Stimulated activated naive CD8-positive, alpha-beta T cell treated with anti-CD3 and anti-CD28 coated beads, Interleukin-15, Interleukin-2, amounts not matched to agents 100 U/mL and 50 U/mL, for 24 hours (primary cell): ENCODE results near the gene DHX38.

Experiments
- ATAC-seq: fragments of 150-1000 bp; cut with Tn5 transposase; one replicate; pipeline ENCODE4 v1.10.0; 2021
- DNase-seq: peaks from one replicate; pipeline ENCODE4 v3.0.0; 2021

The DHX38 gene

DNA sequence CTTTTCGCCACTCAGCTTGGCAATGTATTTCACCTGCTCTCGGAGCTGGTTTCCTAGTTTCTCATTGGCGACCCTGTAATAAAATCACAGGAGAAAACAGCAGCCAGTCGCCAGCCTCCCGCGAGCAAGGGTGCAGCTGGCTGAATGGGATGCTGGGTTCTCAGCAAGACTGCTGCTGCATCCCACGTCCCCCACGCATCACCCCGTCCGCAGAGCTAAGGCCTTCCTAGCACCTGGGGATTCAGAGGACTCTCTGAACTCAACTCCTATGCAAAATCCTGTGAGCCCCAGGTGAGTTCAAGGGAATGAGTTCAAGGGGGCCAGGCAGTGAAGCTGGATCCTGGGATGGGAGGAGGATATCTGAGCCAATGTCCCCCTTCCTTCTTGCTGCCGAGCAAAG lies 29.3 kb downstream of the DHX38 start:
- no peak for DNase-seq
- ATAC-seq, result no peak

DNA sequence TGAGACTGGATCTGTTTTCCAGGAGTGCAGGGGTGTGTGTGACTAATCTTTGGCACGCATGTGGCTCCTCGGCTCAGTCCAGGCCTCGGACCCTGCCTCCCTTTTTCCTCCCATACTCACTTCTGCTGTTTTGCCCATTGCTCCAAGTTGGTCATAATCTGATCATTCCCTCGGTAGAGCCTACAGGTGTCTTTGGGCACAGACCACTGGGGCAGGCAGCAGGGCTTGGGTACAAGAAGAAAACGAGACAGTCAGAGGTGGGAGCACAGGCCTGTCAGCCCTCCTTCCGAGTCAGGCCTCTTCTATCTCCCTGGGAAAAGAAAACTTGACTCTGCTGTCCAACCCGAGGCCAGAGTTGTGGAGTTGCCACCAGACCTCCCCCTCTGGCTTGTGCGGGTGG lies 29.8 kb downstream of the DHX38 start:
- ATAC-seq (no peak), DNase-seq (no peak)

DNA sequence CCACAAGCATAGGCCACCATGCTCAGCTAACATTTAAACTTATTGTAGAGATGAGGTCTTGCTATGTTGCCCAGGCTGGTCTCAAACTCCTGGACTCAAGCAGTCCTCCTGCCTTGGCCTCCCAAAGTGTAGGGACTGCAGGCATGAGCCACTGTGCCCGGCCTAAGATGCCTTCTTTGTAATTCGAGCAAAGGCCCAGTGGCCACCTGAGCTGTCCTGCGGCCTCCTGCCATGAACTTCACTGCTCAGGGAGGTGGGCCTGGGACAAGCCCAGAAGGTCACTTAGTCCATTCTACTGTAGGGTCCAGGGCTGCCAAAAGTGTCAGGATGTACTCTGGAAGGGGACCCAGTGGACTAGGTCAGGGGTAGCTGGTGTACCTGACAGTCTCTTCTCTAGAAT lies 30.5 kb downstream of the DHX38 start:
- DNase-seq (no peak), ATAC-seq (no peak)

DNA sequence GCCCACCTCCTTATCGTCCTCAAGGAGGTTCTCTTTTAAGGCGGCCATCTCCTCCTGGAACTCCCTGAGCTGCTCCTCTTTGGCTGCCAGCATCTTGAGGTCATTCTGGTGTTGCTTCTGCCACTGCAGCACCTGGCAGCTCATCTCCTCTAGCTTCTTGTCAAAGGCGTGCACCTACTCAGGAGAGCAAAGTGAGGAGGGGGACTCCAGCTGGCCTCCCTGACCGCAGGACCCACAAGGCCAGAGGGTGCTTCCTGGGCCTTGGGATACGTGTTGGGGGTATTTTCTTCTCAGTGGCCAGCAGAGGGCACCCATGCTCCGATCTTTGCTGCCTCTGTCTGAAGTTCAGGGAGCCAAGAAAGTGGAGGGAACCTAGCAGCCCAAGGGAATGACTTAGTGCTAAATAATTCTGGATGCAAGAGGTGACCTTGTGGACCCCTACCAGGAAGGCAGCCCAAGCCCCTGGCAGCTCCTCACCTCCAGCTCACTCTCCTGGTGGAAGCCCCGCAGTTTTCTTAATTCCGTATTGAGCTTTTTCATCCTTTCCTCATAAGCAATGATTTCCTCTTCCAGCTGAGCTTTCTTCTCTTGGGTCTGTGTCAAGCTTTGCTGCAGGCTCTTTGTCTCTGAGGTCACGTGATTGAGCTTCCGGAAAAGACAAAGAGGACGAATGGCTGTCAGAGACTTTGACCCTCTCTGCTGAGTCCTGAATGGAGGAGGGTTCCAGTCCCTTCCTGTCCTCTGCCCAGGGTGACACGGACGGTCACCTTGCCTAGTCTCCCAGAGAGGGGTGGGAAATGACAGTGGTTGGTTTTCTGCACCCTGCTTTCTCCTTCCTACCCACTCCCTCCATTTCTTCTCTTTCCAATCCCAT lies 31.4 kb downstream of the DHX38 start:
- ATAC-seq (no peak), DNase-seq (peak; percentile 75)

DNA sequence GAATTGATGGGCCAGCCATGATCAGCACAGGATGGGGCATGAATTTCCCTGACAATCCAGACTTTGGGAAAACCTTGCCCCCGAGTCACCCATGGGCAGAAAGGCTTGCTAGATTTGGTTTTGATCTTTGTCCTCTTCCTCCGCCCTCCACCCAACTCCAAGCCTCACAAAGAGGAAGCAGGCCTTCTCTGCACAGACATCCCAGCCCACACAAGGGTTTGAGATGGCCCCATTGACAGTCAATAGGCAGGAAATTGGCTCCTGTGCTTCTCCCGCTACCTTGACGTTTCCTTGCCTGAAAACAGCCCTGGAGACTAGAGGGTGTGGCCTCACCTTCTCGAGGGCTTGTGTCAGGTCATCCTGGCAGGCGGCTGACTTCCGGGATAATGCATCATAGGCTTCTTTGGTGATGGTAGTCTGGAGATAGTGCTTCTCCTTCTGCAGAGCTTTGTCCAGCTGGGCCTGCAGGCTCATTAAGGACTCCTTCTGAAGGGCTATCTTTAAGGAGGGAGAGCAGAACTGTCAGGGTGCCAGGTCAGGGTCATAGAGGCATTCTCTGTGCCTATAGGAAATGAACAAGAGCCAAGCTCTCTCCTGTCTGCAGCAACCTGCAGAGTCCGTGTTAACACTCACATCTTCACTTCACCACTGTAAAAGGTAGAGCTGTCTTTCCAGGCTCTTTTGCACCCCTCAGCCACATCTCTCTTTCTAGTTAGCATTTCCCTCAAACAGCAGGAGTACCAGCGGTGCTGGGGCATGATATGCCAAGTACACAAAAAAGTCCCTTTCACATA lies 32.2 kb downstream of the DHX38 start:
- ATAC-seq (no peak), DNase-seq (no peak)

DNA sequence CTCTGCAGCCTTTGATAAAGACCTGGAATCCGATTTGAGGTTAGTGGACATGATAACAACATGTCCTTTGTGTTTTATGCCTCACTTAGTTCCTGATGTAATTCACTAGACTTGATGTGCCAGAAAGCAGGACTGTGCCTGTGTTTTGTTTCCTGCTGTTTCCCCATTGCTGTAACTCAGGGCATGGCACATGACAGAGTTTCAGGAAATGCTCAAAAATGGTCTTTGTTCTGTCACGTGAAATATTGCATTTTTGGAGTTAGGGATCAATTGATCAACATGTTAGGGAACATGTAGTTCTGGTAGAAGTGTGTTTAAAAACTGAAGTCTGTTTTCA lies 32.8 kb downstream of the DHX38 start:
- no peak for DNase-seq
- no peak for ATAC-seq

DNA sequence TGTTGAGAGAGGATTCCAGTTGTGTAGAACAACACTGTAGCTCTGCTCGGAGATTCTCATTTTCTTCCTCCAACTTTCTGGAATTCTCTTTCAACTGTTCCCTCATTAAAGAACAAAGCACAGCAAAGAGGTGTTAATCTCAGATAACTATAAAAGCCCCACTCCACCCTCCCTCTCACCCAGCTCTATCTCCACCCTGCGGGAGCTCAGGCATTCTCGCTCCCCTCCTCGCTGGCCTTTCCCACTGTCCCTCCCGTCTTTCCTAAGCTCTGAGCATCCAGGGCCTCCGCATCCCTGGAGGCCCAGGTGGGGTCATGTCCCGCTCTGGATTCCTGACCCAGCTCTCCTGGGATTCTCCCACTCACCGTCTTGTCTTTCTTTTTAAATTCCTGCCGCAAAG lies 35.1 kb downstream of the DHX38 start:
- no peak for DNase-seq
- no peak for ATAC-seq

DNA sequence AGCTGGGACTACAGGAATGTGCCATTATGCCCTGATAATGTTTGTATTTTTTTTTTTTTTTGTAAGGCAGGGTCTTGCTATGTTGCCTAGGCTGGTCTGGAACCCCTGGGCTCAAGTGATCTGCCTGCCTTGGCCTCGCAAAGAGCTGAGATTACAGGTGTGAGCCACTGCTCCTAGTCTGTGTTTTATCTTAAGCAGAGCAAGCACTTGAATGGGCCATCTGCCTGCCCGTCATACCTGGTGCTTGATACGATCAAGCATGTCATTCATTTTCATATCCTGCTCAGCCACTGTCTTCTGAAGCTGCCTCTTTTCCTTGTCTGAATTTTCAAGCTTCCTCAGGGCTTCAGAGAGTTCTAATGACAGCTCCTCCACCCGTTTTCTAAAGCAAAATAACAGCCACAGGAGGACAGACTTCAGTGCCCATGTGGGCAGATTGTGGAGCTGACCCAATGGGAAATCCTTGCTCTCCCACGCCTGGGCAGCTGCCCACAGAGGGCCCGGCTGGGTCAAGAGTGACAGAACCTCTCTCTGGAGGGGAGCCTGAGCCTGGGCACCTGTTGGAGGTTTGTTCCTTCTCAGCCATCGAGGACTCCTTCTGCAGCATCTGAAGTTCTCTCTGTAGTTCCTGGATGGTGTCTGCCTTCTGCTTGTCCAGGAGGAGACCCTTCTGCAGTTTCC lies 36.5 kb downstream of the DHX38 start:
- DNase-seq (no peak), ATAC-seq (no peak)

DNA sequence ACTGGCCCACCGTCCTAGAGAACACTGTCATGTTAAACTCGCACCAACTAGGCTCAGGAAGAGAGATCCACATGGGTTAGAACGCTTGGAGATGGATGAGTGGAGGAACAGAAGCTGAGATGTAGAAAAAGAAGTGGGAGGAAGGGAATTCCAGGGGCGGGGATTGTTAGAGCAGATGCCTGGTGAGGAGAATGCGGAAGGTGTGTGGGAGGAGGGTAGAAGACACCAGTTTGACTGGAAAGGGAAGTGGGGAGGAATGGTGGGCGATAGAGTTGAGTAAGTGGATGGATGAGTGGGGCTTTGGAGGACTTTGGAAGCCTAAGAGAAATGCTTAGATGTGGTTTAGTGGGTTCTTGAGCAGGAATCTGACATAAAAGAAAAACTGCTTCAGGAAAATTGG lies 37.4 kb downstream of the DHX38 start:
- no peak for ATAC-seq
- DNase-seq, result no peak

DNA sequence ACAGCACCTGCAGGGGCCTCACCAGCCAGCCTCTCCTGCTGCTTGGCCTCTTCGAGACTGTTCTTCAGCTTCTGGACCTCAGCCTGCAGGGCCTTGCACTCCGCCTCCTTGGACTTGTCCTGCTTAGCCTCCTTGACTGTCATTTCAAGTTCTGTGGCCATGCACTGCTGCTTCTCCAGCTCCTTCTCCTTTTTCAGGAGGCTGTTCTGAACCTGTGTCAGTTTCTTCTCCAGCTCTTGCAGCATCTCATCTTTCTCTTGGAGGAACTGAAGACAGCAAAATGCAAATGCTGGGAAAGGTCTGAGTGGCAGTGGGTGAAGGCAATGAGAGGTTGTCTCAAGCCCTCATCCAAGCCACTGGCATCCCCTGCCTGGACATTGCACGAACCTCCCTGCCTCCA lies 39.1 kb downstream of the DHX38 start:
- ATAC-seq, result no peak

DNA sequence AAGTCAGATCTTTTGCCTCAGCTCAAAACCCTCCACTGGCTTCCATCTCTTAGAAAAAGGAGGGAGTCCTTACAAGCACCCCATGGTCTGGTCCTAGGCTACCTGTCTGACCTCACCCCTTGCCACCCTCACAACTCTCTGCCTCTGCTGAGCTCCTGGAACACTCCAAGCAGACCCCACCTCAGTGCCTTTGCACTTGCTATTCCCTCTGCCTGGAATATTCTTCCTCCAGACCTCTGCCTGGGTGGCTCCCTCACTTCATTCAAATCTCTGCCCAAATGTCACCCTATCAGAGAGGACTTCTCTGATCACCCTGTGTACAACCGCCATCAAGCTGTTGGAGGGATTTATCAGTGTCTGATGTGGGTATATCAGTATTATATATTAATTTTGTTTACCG lies 40.9 kb downstream of the DHX38 start:
- DNase-seq, result no peak
- no peak for ATAC-seq

More for the DNA sequence above, 39.1 kb downstream of the DHX38 start:
- DNase-seq, result no peak

DNA sequence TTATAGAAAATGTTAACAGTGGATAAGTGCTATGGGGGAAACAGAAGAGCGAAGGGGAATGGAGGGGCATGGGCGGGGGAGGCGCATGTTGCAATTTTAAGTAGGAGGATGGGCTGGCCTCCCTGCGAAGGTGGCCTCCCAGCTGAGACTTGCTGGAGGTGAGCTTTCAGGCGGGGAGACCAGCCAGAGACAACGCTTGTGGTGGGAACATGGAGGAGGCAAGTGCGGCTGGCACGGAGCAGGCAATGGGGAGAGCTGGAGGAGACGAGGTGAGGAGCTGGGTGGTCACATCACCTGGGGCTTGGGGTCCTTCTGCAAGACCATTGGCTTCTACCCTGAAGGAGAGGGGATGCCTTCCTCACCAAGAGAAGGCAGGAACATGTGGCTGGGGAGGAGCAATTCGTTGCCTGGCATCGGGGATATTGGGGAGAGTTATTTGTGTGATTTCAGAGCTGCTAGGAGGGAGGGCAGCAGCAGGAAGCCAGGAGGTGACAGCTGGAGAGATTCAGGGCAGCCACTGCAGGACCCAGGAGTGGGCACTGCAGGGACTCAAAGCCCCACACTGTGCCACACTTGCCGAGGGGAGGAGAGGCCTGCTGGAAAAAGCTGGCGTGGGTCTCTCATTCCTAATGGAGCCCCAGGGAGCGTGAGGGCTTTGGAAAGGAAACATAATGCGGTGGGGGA lies 43.9 kb downstream of the DHX38 start:
- DNase-seq (no peak), ATAC-seq (no peak)

DNA sequence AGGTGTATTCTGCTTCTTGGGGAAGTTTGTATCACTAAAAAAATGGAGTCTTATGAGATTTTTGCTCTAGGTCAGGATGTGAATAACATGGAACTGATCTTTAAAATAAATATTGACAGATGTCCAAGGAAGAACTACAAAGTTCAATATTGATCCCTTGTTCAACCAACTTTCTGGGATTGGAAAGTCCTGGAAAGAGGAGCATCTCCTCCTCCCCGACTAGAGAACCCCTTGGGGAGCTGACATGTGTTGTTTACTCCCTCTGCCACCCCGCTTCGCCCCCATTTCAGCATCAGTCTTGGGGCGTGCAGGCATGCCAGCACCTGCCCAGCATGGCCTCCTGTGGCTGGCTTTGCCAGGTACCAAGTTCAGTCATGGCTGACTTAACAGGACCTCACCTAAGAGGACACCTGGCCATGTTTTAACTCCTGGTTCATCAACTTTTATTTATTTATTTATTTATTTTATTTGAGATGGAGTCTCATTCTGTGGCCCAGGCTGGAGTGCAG lies 44.5 kb downstream of the DHX38 start:
- DNase-seq, result no peak
- ATAC-seq, result no peak

DNA sequence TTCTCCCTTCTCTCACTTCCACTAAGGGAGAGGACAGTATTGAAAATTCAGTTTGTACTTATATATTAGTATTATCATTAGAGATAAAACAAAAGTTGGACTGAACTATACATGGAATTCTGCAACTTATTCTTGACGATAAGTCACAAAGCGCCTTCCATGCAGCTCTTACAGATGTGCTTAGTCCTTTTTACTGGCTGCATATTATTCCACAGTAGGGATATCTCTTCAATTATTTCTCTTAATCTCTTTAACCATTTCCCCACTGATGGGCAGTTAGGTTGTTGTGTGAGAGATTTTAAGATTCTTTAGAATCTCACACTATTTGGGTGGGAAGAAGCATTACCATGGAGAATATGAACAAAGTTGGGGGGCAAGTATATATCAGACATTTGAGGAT lies 46.3 kb downstream of the DHX38 start:
- ATAC-seq, result no peak
- DNase-seq, result no peak

DNA sequence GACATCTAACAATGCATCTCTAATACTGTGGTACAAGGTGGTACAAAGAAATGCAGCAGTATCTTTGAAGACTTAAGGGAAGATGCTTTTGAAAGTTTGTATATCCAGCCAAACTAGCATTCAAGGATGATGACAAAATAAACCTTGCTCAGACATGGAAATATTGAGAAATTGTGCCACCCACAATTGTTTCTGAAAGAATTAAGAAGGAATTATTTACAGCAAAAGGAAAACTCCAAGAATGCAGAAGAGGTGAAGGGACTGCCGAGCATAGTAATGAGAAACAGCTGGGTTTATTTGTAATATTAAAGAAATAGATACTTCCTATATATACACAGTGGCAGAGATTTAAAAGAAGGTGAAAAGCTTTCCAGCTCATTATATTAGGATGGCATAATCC lies 48.8 kb downstream of the DHX38 start:
- ATAC-seq (no peak), DNase-seq (no peak)

DNA sequence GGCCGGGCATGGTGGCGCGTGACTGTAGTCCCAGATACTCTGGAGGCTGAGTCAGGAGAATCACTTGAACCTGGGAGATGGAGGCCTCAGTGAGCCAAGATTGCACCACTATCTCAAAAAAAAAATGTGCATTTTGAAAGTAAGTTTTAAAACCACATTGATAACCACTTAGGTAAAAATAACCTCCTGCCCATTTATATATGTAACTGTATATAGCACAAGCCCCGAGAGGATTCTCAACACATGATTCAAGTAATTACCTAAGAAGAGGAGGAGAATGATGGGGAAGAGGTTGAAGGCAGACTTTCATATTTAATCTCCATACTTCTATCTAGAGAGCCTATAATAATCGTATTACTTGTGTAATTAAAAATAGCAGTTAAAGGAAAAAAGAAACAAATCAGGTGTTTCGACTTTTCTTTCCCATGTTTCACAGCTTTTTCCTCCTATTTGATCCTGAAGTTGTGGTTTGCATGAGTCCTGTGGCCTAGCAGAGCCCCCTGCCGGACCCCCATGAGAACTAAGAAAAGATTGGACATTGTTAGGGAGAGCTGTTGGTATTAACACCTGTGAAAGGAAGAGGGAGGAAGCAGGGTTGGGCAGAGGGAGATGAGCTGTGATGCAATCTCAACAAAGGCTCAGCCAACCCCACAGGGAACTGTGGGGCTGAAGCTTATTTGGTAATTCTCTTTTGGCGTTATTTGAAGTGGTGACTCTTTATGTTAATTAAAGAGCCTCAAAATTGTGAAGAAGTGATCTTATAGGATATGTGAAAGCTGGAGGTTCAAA lies 56.2 kb downstream of the DHX38 start:
- no peak for ATAC-seq

DNA sequence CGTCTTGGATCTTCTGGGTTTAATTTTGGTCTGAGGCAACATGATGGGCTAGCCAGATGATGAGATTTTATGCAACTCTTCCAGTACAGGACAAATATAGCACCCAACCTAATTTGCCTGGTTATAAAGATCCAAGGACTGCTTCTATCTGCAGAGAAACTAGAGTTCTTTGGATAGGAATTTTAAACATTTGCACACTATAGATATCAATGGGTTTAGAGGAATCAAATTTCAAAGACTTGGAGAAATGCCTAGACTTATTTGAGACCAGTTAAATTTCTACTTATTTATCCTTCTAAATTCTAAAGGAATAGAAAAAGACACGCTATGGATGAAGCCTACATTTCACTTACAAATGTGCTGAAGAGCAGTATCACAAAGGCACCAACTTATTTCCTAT lies 65.7 kb downstream of the DHX38 start:
- DNase-seq (no peak), ATAC-seq (no peak)

More for the DNA sequence above, 56.2 kb downstream of the DHX38 start:
- DNase-seq, result no peak

DNA sequence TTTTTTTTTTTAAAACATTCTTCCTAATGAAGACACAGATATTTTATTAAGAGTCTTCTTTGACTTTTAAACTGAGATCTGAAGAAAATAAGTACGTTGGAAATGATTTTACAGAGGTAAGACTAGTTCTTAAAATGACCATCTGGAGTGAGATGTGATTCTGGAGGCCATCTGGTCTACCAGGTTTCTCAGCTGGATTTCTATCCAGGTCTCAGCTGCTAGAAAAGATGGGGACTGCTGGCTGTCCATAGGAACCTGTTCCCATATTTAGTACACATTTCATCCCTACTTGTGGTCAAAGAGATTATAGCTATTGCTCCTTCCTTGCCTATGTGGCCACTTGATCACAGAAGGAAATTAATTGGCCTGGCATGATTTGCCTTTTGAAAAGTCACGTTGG lies 66.2 kb downstream of the DHX38 start:
- no peak for ATAC-seq
- DNase-seq, result no peak

DNA sequence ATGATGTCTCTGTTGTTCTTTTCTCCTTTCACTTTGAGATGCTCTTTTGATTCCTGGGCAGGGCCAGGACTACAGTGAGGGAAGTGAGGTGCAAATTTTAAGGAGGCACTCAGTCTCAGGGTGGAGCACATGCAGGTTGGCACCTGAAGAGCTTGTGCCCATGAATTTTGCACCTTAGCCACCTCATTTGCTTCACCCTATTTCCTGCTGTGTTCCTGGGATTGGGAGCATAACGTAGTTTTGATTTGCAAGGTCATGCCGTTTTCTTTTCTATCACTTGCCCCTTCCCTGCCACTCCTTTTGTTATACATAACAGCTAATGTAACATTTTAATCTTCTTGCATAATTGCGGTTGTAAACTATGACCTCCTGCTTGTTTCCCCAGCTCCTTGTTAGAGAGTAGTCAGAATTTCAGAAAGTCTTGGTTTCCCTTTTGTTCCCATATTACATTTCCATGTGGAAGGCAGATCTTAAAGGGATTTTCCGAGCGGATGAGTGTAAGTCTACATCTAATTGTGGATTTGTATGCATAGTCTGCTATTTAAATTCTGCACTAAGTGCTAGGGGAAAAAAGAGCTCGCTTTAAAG lies 68.6 kb downstream of the DHX38 start:
- ATAC-seq, result no peak
- no peak for DNase-seq
